Parathyroid adenoma (tissue), 2 donors: ENCODE results near the gene C5orf58.

Experiments
- H2AFZ ChIP-seq: fragments of 300-600 bp; sonication (generic); one replicate; pipeline ENCODE4 v1.7.0; 2017; ENCODE audit warnings: antibody characterized with exemption, mild to moderate bottlenecking
- H3K27ac ChIP-seq: fragments of 300-600 bp; sonication (generic); one replicate; pipeline ENCODE4 v1.7.0; 2017
- H3K27me3 ChIP-seq: fragments of 300-600 bp; sonication (generic); one replicate; pipeline ENCODE4 v1.7.0; 2017; ENCODE audit warnings: low read length; ENCODE audit not compliant: control insufficient read depth, insufficient read depth
- H3K36me3 ChIP-seq: fragments of 300-600 bp; sonication (generic); one replicate; pipeline ENCODE4 v1.7.0; 2017; ENCODE audit warnings: low read length; ENCODE audit not compliant: control insufficient read depth, insufficient read depth
- H3K4me1 ChIP-seq: fragments of 300-600 bp; sonication (generic); one replicate; pipeline ENCODE4 v1.7.0; 2017; ENCODE audit warnings: control low read depth
- H3K4me2 ChIP-seq: fragments of 300-600 bp; sonication (generic); one replicate; pipeline ENCODE4 v1.7.0; 2017; ENCODE audit warnings: low read length
- H3K4me3 ChIP-seq: fragments of 300-600 bp; sonication (generic); one replicate; pipeline ENCODE4 v1.7.0; 2017; ENCODE audit warnings: low read depth, low read length
- H3K79me2 ChIP-seq: fragments of 300-600 bp; sonication (generic); one replicate; pipeline ENCODE4 v1.7.0; 2017; ENCODE audit warnings: control low read depth
- H3K9ac ChIP-seq: fragments of 300-600 bp; sonication (generic); one replicate; pipeline ENCODE4 v1.7.0; 2017; ENCODE audit warnings: mild to moderate bottlenecking
- H3K9me3 ChIP-seq: fragments of 300-600 bp; sonication (generic); one replicate; pipeline ENCODE4 v1.7.0; 2017; ENCODE audit warnings: low read length; ENCODE audit not compliant: control insufficient read depth
- CTCF ChIP-seq: fragments of 300-600 bp; sonication (generic); IDR thresholded peaks from one replicate; pipeline ENCODE4 v1.7.0; 2017; ENCODE audit warnings: antibody characterized with exemption, mild to moderate bottlenecking
- donor health status: primary hyperparathyroidism.

Gene C5orf58

GRCh38 chr5:170252109-170252508 lies 19.3 kb downstream of the C5orf58 start:
- Histone ChIP-seq H3K36me3 (no peaks in the 10 kb centered on the region), H3K79me2 (no peaks in the 10 kb centered on the region), H3K4me1 (no peaks in the 10 kb centered on the region), H3K27ac (no peak overlapping the region), H3K4me3 (no peak overlapping the region), H3K27me3 (no peaks in the 10 kb centered on the region), H3K4me2 (no peak overlapping the region), H3K9ac (no peak overlapping the region), H3K9me3 (no peaks in the 10 kb centered on the region), H2AFZ (no peak overlapping the region)
- no peak for TF ChIP-seq CTCF

- Histone ChIP-seq H3K4me1 (no peaks in the 10 kb centered on the region), H3K4me2 (no peak overlapping the region), H3K9ac (no peak overlapping the region), H3K4me3 (no peak overlapping the region), H3K27me3 (no peaks in the 10 kb centered on the region), H3K79me2 (no peaks in the 10 kb centered on the region), H3K36me3 (no peaks in the 10 kb centered on the region), H3K27ac (no peak overlapping the region), H3K9me3 (no peaks in the 10 kb centered on the region), H2AFZ (no peak overlapping the region)
- TF ChIP-seq CTCF = no peak
Observed at GRCh38 chr5:170252720-170253350, 20.1 kb downstream of the C5orf58 start.

- Histone ChIP-seq H3K4me1 (no peaks in the 10 kb centered on the region), H3K9me3 (no peaks in the 10 kb centered on the region), H3K4me3 (no peak overlapping the region), H3K36me3 (no peaks in the 10 kb centered on the region), H3K9ac (no peak overlapping the region), H3K4me2 (no peak overlapping the region), H2AFZ (no peak overlapping the region), H3K79me2 (no peaks in the 10 kb centered on the region), H3K27me3 (no peaks in the 10 kb centered on the region), H3K27ac (no peak overlapping the region)
- no peak for TF ChIP-seq CTCF
Observed at GRCh38 chr5:170254056-170254455, 21.3 kb downstream of the C5orf58 start.

- no peak for TF ChIP-seq CTCF
- Histone ChIP-seq H3K9me3 (no peaks in the 10 kb centered on the region), H3K79me2 (no peaks in the 10 kb centered on the region), H3K36me3 (no peaks in the 10 kb centered on the region), H3K4me3 (no peak overlapping the region), H3K27me3 (no peaks in the 10 kb centered on the region), H3K9ac (no peak overlapping the region), H3K4me1 (no peaks in the 10 kb centered on the region), H2AFZ (no peak overlapping the region), H3K27ac (no peak overlapping the region), H3K4me2 (no peak overlapping the region)
Observed at GRCh38 chr5:170256571-170256970, 23.8 kb downstream of the C5orf58 start.

- Histone ChIP-seq H3K4me2 (no peak overlapping the region), H3K27ac (no peak overlapping the region), H2AFZ (no peak overlapping the region), H3K27me3 (no peaks in the 10 kb centered on the region), H3K9me3 (no peaks in the 10 kb centered on the region), H3K9ac (no peak overlapping the region), H3K4me1 (no peaks in the 10 kb centered on the region), H3K36me3 (no peaks in the 10 kb centered on the region), H3K79me2 (no peaks in the 10 kb centered on the region), H3K4me3 (no peak overlapping the region)
- TF ChIP-seq CTCF = no peak
Observed at GRCh38 chr5:170257370-170257769, 24.6 kb downstream of the C5orf58 start.
